Iris pigment epithelial cell (primary cell): ENCODE measurements around the gene MRPL2.

Experiments used
- DNase-seq: peaks from one replicate; pipeline ENCODE4 v3.0.0-alpha.2; 2011; ENCODE audit warnings: low read depth

The MRPL2 gene

DNA sequence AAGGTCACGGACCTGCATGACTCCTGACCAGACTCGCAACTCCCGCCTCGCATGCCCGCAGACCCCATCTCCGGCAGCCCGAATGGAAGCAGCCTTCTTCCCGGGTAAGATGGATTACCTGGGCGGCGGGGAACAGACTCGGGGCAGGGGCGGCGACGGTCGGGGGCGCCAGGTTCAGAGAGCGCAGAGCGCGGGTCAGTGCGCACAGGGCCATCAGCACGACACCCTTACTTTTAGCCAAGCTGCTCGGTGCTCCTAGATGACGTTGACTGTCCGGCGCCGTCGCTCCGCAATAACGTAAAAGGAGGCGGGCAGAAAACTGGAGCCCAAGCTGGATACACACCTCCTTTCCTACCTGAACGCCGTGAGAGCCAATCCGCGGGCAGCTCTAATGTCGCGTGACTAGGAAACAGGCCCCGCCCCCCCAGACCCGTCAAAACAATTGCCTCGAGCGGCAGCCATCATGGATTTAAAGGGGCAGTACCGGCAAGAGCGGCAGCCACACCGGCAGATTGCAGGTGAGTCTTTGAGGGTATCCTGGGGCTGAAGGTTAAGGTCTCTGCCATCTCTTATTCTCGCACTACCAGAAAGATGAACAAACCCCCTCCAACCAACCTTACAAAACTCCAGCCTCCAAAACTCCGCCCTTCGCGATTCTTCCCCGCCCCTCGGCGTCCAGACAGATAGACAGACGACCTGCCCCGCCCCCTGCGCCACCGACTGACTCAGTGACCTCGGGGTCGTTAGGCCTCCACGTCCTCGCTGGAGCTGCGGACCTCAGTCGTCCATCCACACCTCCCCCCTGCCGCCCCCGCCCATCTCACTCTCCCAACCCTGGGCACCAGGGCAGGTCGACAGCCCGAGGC, at the start of gene MRPL2, which contains the start of gene KLC4:
Gene MRPL2, minus strand, starts transcription at position 267 of the 866 bp plus-strand sequence. Its CDS starts 53 bp downstream, at position 214.
Gene KLC4, plus strand, starts transcription at position 464 of the 866 bp plus-strand sequence. CDS start 1,705 bp downstream, outside the sequence.
- DNase-seq, result peak; percentile 99

DNA sequence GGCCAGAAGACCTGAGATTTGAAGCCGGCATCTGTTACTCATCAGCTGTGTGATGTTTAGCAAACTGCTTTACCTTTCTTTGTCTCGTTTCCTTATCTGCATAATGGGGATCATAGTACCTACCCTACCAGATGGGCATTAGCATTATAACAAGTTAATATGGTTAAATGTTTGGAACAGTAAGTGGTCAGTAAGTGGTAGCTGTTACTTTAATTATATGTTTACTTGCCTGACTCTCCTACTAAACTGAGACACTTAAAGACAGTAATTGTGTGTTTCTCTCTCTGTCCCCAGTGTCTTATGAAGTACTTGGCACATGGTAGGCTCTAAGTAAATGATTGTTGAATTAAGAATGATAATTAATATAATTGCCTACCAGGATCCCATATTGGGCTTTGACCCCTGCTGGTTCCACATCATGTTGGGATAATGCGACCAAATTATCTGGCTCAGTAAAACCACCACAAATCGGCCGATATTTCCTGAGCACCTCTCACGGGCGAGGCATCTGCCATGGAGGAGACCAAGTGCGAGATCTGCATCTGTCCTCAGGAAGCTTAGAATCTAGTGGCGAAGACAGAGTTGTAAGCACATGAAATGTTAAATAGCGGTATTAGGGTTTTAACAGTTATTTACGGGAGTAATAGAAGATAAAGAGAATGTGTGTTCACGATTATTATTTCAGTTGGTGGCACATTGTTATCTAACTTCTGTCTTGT, 48.3 kb upstream of the MRPL2 start:
- no peak for DNase-seq

DNA sequence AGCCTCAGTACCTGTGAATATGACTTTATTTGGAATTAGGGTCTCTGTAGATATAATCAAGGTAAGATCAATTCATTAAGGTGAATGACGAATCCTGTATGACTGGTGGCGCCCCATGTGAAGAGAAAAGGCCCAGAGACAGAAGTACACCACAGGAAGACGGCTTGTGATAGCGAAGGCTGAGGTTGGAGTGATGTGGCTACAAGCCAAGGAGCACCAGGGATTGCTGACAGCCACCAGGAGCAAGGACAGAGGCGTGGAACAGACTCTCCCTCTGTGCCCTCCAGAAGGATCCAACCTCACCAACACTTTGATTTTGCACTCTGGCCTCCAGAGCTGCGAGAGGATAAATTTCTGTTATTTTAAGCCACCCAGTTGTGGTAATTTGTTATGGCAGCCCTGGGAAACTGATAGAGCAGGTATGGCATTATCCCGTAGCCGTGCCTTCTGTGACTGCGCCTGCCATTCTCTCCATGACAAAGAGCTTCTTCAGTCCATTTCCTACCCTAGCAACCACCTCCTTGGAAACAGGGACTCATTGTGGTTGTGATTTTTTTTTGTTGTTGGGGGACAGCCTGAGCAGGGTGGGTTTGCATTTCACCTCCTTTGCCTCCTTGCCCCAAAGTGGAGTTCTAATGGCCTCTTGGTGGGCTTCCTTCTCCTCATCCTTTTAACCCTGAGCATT, 46.4 kb upstream of the MRPL2 start:
- DNase-seq, result no peak

DNA sequence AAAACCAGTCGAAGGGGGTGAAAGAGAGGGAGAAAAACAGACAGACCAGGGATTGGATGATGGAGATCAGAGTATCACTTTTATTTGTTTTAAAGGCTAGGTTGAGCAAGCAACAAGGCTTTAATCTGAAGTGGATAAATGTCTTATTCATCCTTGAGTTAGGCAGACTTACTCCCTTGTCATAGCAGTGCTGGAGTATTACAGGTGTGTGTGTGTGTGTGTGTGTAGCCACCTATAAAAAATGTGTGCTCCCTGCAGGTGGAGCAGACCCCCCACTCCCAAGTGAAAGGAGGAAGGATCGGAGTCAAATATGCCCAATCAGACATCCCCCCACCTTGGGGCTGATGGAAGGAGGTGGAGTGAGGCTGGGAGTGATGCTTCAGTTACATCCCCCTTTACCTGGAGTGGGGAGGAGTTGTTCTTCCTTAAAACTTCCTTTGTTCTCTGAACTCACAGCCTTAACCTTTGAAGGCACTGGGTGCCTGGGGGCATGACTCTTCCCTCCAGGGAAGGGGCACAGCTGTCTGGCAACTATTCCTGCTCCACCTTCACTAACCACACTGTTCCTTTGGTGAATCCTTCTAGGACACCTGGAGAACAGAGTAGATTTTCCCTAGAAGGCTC, 44.1 kb upstream of the MRPL2 start:
- DNase-seq, result no peak

DNA sequence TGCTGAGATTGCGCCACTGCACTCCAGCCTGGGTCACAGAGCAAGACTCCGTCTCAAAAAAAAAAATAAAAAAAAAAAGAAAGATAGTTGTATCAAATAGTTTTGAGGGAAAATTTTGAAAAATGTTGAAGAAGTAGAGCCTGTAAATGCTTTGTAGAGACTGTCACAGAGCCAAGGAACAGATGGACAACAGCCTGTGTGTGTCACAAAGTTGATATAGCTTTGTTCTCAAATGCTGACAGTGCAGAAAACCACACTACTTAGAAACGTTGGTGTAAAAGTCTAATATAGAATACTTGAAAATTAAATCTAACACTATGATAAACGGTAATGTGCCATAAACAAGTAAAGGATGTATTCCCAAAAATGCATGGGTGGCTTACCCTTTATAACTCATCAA, 42.3 kb upstream of the MRPL2 start:
- DNase-seq, result no peak

DNA sequence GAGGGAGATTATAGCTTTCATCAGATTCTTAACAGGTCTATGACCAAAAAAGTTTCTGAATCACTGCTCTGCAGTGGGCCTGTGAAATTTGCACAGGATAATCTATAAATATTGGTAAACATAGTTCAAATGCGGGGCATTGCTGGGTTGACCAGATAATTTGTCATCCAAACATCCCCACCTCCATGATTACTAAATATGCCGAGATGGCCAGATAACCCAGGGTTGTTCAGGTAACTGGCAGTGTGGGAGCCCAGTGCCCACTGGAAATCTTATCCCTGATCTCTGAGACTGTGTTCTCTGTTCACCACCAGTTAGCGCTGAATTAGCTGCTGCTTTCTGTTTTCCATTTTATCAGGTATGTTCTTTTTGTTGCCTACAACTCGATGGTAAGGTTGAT, 38.3 kb upstream of the MRPL2 start:
- no peak for DNase-seq

DNA sequence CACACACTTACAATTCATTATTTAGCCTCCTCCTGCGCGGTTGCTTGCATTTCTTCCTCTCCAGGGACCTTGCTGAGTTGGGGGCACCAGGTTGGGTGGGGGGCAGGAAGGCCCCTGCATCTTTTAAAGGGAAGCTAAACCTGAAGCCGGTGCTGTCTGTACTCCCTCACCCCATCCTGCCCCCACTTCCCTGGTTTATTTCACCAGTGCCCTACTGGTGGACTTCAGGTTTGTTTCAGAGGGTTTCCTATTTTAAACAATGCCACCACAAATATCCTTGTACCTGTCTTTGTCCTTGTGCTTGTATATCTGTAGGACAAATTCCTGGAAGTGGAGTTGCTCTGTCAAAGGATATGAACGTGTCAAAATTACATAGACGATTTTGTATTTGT, 37.9 kb upstream of the MRPL2 start:
- no peak for DNase-seq

DNA sequence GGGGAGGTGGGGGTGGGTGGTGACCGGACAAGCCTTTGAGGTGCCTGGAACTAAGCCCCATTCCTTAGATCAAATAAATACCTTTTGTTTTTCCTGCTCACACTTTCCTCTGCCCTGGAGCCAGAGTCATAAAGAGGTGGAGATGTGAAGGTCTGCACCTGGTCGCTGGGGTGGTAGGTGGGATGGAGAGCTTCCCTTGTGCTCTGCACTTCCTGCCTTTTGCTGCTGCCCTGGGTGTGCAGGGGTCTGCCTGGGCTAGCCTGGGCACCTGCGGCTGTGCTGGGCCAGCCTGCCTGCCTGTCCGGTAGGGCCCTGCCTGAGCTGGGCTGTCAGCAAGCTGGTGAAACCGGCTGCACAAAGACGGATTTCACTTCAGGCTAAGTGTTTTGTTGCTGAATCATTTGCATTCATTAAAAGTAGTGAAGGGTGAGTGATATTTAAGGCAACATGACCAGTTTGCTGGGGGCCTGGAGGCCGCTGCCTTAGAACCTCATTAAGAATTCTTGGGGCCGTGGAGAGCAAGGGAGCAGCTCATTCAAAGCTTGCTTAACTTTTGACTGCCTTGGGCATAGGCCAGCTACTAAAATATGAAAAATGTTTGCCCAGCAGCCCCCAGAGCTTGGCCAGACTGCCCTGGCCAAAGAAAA, 37.3 kb upstream of the MRPL2 start:
- peak; percentile 82 for DNase-seq

DNA sequence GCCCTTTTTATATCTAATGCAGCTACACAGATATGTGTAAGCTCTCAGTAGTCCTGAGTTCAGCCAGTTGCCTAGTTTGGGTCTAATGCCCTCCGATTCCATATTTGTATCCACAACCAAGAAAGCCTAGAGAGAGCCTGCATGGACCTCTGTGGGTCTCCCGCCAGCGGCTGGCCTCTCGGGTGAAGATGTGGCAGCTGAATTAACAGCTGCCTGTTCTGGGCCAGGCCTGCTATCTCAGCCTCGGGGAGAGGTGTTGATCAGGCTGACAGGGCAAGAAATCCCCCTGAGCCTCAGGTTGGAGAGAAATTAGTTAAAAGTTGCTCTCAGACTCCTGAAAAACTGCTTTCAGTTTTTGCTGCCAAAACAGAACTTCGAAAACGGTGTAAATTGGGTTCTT, 36.7 kb upstream of the MRPL2 start:
- DNase-seq, result no peak

DNA sequence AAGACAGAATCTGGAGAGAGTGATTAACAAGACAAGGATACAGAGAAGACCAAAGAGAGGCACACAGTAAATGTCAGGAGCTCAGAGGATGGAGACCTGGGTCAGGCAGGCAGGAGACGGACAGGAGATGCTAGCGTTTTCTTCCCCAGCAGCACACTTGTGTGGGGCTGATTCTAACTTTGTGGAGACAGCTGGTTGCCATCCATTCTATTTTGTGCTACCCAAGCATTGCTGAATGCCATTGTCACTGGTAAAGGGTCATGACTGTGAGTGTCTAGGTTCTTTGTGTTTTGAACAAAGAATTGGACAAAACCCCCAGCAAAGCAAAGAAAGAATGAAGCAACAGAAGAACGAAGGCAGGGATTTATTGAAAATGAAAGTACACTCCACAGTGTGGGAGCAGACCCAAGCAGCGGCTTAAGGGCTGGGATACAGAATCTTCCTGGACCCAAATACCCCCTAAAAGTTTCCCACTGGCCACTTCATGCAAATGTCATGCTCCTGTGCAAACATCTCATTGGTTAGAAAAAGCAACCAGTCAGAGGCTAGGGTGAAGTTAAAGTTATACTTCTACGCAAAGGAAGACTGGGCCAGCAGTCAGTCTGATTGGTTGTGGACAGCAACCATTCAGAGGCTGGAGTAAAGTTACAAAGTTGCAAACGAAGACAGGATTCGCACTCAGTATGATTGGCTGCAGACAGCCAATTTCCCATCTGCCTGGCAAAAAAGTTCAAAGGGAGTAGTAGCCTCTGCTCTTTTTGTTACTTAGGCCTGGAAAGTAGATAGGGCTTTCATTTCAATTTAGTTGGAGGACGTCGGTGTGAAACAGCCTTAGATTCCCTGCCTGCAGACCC, 34.4 kb upstream of the MRPL2 start:
- peak; percentile 84 for DNase-seq

DNA sequence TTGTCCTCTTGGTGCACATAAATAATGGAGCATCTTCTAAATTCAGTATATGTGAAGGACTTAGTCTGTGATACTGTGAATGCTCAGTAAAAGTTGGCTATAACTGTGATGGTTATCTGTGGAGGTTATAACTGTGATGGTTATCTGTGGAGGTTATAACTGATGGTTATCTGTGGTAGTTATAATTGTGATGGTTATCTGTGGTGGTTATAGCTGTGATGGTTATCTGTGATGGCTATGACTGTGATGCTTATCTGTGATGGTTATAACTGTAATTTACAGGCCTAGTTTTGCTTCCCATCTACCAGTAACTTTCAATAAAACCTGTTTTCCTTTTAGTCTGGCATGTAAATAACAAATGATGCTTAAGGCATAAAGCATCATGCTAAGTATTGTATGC, 33.4 kb upstream of the MRPL2 start:
- DNase-seq, result no peak

DNA sequence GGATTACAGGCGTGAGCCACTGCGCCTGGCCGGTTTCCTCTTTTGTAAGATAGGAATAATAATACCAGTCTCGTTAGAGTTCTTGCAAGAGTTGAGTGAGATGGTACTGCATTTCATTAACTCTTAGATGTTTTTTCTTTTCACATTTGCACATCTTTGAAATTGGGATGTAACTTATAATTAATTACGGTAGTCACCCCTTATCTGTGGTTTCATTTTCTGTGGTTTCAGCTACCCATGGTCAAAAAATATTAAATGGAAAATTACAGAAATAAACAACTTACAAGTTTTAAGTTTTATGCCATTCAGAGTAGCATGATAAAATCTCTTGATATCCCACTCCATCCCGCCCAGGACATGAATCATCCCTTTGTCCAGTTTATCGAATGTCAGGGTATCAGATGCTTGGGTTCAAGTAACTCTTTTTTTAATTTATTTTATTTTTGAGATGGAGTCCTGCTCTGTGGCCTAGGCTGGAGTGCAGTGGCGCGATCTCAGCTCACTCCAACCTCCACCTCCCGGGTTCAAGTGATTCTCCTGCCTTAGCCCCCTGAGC, 32.3 kb upstream of the MRPL2 start:
- no peak for DNase-seq

DNA sequence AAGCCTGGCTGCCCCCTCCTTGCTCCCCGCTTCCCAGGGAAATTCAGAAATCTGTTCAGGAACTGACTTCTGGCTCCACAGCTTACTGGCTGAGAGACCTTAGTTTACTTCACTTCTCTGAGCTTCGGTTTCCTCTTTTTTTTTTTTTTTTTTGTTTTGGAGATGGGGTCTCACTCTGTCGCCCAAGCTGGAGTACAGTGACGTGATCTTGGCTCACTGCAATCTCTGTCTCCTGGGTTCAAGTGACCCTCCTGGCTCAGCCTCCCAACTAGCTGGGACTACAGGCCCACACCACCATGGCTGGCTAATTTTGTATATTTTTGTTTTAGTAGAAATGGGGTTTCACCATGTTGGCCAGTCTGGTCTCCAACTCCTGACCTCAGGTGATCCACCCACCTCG, 31.8 kb upstream of the MRPL2 start:
- no peak for DNase-seq

DNA sequence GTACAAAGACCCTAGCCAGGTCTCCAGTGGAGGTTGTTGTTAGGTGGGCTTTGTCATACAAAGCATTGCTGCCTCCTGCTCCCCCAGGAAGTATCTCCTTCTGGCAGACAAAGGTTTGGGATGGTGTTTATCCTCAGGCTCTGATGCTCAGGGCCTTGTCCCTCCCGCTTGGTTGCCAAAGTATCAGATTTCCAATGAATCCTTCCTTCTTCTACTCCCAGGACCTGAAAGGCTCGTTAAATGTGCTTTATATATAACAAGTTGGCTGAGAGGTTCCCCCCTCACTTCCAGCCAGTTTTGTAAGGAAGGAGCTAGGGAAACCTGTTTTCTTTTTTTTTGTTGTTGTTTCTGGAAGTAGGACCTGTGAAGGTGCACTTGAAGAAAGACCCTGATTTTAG, 31.3 kb upstream of the MRPL2 start:
- no peak for DNase-seq

DNA sequence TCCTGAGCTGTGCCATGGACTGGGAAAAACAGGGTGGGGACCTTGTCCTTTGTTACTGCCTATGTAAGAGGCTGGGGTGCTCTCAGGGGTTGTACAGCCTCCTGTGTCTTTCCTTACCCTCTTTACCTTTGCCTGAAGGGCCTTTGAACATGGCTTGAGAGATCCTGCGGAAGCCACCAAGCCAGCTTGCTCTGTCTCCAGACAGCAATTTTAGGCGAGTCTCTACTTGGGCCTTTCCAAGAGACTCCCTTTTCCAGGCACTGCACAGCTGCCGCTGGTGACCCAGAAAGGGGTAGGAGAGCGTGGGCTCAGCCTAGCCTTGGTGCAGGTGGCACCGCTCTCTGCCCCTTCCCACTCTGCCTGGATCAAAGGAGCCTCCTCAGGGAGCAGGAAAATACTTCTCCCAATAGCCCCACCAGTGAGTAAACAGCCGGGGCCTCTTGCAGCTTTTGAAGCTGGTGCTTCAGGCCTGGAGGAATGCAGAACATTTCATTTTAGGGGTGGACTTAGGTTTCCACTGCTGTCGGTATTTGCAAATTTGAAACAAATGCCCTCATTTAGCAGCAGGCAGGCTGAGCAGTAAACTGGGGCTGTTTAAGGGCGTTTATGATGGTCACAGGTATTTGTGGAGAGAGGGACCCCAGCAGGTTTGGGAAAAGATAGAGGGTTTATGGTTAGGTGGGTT, 30.8 kb upstream of the MRPL2 start:
- peak; percentile 39 for DNase-seq

DNA sequence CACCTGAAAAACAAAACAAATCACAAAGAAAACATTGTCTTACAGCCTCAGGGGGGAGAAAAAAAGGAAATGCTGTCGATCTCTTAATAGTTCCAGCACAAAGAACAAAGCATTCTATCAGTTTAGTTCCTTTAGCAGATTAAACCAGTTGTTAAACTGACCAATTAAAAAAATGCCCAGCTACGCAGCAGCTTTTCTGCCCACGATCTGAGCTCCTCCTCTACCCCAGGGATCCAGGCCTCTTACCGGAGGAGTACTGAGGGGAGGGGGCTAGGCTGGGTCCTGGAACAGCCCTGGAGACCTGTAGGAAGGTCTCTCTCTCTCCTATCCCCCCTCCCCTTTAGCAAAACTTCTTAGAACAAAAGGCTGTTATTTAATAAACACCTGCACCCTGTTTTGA, 30.2 kb upstream of the MRPL2 start:
- no peak for DNase-seq

DNA sequence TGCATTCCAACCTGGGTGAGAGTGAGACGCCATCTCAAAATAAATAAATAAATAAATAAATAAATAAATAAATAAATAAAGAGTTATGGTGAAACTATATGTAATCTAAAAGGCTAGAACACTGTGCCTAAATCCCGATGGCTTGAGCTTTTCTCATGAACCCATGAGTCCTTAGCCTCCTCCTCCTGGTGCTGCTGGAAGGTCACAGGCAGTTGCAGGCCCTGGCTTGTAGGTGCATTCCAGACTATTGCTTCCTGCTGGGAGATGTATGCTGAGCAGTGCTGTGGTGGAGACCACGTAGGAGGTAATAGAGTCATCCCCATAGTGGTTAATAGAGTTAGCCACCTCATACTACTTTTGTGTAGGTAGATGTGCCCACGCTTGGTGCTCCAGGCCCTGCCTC, 29.4 kb upstream of the MRPL2 start:
- no peak for DNase-seq

DNA sequence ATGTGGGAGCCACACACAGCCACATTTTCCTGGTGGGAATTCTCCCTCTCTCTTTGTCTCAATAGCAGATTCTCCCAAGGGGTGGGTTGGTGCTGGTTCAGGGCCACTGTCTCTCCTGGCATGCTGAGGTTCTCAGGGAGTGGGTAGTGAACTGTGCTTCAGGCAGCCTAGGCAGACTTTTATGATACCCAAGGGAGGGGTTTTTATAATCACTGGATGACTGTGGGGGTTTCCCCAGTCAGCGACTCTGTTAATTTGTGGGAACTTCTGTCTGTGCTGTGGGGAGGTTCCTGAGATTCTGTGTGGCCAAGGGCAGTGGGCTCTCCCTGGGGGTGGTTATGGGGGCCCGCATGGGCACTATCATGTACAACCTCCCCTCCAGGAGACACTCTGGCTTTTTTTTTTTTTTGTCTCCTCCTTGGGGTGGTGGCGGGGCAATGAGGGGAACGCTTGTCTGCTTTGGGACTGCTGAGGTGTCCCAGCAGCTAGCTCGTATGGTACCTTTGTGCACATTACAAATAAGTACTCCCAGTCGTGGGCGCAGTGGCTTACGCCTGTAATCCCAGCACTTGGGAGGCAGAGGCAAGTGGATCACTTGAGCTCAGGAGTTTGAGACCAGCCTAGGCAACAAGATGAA, 26.9 kb upstream of the MRPL2 start:
- DNase-seq, result no peak
